Loucy (cell line): ENCODE data around the gene ZNF507.

Experiments used
- CTCF ChIP-seq: fragments of 200-600 bp; sonication (generic); conservative IDR thresholded peaks from 2 replicates; pipeline ENCODE4 v1.5.1; 2014; ENCODE audit warnings: mild to moderate bottlenecking, antibody characterized with exemption, low read length
- EZH2phosphoT487 ChIP-seq: fragments of 200-600 bp; IDR thresholded peaks from 2 replicates; pipeline ENCODE4 v1.6.1; 2018; ENCODE audit warnings: antibody characterized with exemption, mild to moderate bottlenecking, moderate library complexity, borderline replicate concordance

GRCh38 chr19:32406161-32407003 lies 61.0 kb downstream of the ZNF507 start:
- TF ChIP-seq CTCF, result no peak
- no peak for TF ChIP-seq EZH2phosphoT487
